Stomach smooth muscle (tissue), 2 donors: ENCODE measurements around the gene IGFALS.

Source experiments
- H3K27ac ChIP-seq: one replicate; pipeline ENCODE4 v1.7.0; 2013; ENCODE audit warnings: mild to moderate bottlenecking, low read length, inconsistent platforms
- H3K27me3 ChIP-seq, 2 donors: one replicate each; pipeline ENCODE4 v1.7.0; 2013; ENCODE audit warnings: low read length in 2 of 2; ENCODE audit not compliant: insufficient read depth in 2 of 2, control insufficient read depth in 1 of 2
- H3K36me3 ChIP-seq, 2 donors: one replicate each; pipeline ENCODE4 v1.7.0; 2013; ENCODE audit warnings: low read length in 2 of 2; ENCODE audit not compliant: control insufficient read depth in 2 of 2, insufficient read depth in 2 of 2
- H3K4me1 ChIP-seq: one replicate; pipeline ENCODE4 v1.7.0; 2013; ENCODE audit warnings: low read length; ENCODE audit not compliant: control insufficient read depth, insufficient read depth
- H3K4me3 ChIP-seq, 2 donors: one replicate each; pipeline ENCODE4 v1.7.0; 2013; ENCODE audit warnings: low read length in 2 of 2
- H3K9ac ChIP-seq, 2 donors: one replicate each; pipeline ENCODE4 v1.7.0; 2013; ENCODE audit warnings: low read length in 2 of 2, mild to moderate bottlenecking in 1 of 2
- H3K9me3 ChIP-seq, 2 donors: one replicate each; pipeline ENCODE4 v1.7.0; 2013; ENCODE audit warnings: low read length in 2 of 2; ENCODE audit not compliant: control insufficient read depth in 2 of 2
- donor health status: healthy.
- donor health status: Pancreatic carcinoma.

The IGFALS gene

DNA sequence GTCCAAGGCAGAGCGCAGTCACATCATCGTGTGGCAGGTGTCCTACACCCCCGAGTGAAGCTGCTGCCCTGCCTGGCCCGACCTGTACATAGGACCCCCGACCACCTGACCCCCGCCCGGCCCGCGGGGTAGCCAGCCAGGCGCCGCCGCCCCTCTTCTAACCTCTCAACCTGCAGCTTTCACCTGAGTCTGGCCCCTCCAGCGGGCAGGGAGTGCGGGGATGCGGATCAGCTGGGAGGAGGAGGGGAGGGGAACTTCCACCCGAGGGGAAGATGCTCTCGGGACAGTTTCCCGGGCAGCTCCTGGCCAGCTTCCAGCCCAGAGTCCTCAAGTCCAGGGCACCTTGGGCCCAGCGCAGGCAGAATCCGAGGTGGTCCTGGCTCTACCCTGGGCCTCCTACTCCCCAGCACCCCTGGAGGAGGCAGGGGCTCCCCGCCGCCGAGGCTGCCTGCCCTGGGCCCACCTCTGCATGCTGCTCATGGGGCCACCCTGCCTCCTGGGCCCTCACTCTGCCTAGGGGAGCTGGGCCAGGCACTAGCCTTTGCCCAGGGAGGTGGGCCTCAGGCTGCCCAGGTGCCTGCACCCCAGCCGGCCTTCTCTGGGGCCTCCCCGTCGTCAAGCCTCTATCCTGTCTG is 24.6 kb downstream of the IGFALS start:
- Histone ChIP-seq H3K36me3 (peaks cover 9 to 25% of the 10 kb centered on the region in 2 donors), H3K27me3 (no peaks in the 10 kb centered on the region), H3K4me3 (no peak overlapping the region), H3K9ac (no peak overlapping the region), H3K9me3 (no peaks in the 10 kb centered on the region), H3K4me1 (peaks cover 32% of the 10 kb centered on the region), H3K27ac (no peak overlapping the region)

- H3K36me3 ChIP-seq: peaks cover 9 to 25% of the 10 kb centered on the region in 2 donors
- H3K27ac ChIP-seq: no peak overlapping the region
- no peaks in the 10 kb centered on the region for H3K9me3 ChIP-seq
- H3K27me3 ChIP-seq: no peaks in the 10 kb centered on the region
- peaks cover 27% of the 10 kb centered on the region for H3K4me1 ChIP-seq
- no peak overlapping the region for H3K4me3 ChIP-seq
- H3K9ac ChIP-seq: no peak overlapping the region
Measured at GRCh38 chr16:1768061-1768766, 25.3 kb downstream of the IGFALS start.

DNA sequence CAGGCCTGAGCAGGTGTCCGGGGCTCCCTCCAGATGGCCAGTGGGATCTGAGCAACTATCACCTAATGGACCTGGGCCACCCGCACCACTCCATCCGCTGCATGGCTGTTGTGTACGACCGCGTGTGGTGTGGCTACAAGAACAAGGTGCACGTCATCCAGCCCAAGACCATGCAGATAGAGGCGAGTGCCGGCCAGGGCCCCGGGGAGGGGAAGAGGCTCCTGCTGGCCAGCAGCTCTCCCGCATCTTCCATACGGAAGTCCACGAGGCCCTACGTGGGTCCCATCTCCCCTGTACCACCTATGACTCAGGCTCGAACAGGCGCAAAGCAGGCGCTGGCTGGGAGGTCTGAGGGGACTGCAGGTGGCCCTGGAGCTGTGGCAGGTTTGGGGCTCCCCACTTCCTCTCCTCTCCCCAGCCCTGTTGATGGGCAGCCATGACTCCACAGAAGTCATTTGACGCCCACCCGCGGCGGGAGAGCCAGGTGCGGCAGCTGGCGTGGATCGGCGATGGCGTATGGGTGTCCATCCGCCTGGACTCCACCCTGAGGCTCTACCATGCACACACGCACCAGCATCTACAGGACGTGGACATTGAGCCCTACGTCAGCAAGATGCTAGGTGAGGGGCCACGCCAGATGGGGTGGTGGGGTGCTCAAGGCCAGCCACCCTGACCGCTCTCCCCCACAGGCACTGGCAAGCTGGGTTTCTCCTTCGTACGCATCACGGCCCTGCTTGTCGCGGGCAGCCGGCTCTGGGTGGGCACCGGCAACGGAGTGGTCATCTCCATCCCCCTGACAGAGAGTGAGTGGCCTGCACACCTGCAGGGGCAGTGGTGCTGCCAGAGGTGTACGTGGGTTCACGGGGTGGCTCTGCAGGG is 26.1 kb downstream of the IGFALS start:
- no peak overlapping the region for H3K9ac ChIP-seq
- H3K27me3 ChIP-seq: no peaks in the 10 kb centered on the region
- no peaks in the 10 kb centered on the region for H3K9me3 ChIP-seq
- H3K4me1 ChIP-seq: peaks cover 24% of the 10 kb centered on the region
- H3K4me3 ChIP-seq: no peak overlapping the region
- H3K27ac ChIP-seq: no peak overlapping the region
- H3K36me3 ChIP-seq: peaks cover 9 to 28% of the 10 kb centered on the region in 2 donors

- no peak overlapping the region for H3K4me3 ChIP-seq
- no peak overlapping the region for H3K27ac ChIP-seq
- peaks cover 17% of the 10 kb centered on the region for H3K4me1 ChIP-seq
- peaks cover 9 to 32% of the 10 kb centered on the region in 2 donors for H3K36me3 ChIP-seq
- H3K27me3 ChIP-seq: no peaks in the 10 kb centered on the region
- H3K9ac ChIP-seq: no peak overlapping the region
- H3K9me3 ChIP-seq: no peaks in the 10 kb centered on the region
Measured at GRCh38 chr16:1766701-1767100, 26.8 kb downstream of the IGFALS start.

DNA sequence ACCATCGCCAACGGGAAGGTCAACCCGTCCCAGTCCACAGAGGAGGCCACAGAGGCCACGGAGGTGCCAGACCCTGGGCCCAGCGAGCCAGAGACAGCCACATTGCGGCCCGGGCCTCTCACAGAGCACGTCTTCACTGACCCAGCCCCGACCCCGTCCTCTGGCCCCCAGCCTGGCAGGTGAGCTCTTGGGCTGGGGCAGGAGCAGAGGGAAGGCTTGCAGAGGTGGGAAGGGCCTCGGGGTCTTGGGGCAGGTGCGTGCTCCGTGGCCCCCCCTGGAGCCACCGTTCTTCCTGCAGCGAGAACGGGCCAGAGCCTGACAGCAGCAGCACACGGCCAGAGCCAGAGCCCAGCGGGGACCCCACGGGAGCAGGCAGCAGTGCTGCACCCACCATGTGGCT is 27.3 kb downstream of the IGFALS start:
- Histone ChIP-seq H3K4me3 (no peak overlapping the region), H3K27me3 (no peaks in the 10 kb centered on the region), H3K36me3 (peaks cover 9 to 32% of the 10 kb centered on the region in 2 donors), H3K27ac (no peak overlapping the region), H3K9ac (no peak overlapping the region), H3K4me1 (peaks cover 17% of the 10 kb centered on the region), H3K9me3 (no peaks in the 10 kb centered on the region)

GRCh38 chr16:1765826-1766225 is 27.7 kb downstream of the IGFALS start:
- Histone ChIP-seq H3K27me3 (no peaks in the 10 kb centered on the region), H3K4me1 (peaks cover 15% of the 10 kb centered on the region), H3K27ac (no peak overlapping the region), H3K9me3 (no peaks in the 10 kb centered on the region), H3K9ac (no peak overlapping the region), H3K4me3 (no peak overlapping the region), H3K36me3 (peaks cover 9 to 32% of the 10 kb centered on the region in 2 donors)

GRCh38 chr16:1764971-1765370 is 28.5 kb downstream of the IGFALS start:
- Histone ChIP-seq H3K36me3 (peaks cover 9 to 40% of the 10 kb centered on the region in 2 donors), H3K4me3 (no peak overlapping the region), H3K4me1 (peaks cover 7% of the 10 kb centered on the region)

GRCh38 chr16:1763521-1764511 is 29.7 kb downstream of the IGFALS start:
- Histone ChIP-seq H3K9me3 (no peaks in the 10 kb centered on the region), H3K4me1 (no peaks in the 10 kb centered on the region), H3K9ac (no peak overlapping the region), H3K27ac (no peak overlapping the region), H3K27me3 (no peaks in the 10 kb centered on the region), H3K4me3 (no peak overlapping the region), H3K36me3 (peaks cover 9 to 41% of the 10 kb centered on the region in 2 donors)

More at GRCh38 chr16:1764971-1765370, 28.5 kb downstream of the IGFALS start:
- H3K9ac ChIP-seq: no peak overlapping the region
- H3K9me3 ChIP-seq: no peaks in the 10 kb centered on the region
- no peaks in the 10 kb centered on the region for H3K27me3 ChIP-seq
- no peak overlapping the region for H3K27ac ChIP-seq

DNA sequence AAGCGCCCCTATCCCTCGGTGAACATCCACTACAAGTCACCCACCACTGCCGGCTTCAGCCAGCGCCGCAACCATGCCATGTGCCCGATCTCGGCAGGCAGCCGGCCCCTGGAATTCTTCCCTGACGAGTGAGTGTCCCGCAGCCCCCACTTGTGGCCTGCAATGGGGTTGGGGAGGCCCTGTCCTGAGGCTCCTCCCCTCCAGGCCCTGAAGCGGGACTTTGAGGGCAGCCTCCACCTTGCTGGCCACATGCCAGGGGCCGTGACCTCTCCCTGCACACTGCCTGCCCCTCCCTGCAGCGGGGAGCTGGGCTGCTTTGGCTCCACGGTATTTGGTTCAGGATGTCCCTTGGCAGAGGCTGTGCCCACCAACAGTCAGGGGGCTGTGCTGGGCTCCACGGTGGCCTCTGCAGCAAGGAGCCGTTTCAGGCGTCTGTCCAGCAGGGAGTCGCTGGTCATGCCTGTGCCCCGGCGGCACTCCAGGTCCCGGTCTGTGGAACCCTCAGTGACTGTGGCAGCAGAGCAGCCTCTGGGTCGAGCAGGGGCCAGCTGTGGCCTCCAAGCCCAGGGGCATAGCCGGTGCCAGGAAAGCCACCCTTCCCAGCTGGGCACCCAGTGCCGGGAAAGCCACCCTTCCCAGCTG is 30.5 kb downstream of the IGFALS start:
- Histone ChIP-seq H3K9me3 (no peaks in the 10 kb centered on the region), H3K27me3 (no peaks in the 10 kb centered on the region), H3K9ac (no peak overlapping the region), H3K27ac (no peak overlapping the region), H3K4me3 (no peak overlapping the region), H3K4me1 (no peaks in the 10 kb centered on the region), H3K36me3 (peaks cover 9 to 36% of the 10 kb centered on the region in 2 donors)
